NCI-H510A (cell line): ENCODE measurements around the gene KPNB1.

Experiments used
- DNase-seq: peaks from one replicate; lab custom pipeline; 2025; lab: John Stamatoyannopoulos, UW

KPNB1 gene

DNA sequence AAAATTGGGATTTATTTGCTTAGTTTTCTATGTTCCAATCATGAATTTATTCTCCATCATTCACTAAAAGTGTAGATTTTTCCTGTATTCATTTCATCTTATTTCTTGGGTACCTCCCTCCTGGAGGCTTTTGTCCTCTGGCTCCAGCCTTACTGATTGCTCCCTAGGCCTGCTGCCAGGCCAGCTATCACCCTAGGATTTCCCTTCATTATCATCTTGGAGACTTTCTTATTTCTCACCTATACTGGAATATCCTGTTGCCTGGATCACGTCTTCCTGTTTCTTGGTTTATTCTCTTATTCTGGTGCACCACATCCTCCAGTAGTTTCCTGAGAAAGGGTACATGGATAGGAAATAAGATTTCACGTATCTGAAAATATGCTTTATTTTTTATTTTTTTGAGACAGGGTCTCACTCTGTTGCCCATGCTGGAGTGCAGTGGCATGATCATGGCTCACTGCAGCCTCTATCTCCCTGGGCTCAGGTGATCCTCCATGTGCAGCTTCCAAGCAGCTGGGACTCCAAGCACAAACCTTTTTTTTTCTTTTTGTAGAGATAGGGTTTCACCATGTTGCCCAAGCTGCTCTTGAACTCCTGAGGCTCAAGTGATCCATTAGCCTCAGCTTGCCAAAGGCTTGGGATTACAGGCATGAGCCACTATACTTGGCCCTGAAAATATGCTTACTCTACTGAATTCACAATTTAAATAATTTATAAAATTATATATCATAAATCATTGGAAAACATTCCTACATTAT is 13.3 kb upstream of the KPNB1 start:
- DNase-seq = no peak

DNA sequence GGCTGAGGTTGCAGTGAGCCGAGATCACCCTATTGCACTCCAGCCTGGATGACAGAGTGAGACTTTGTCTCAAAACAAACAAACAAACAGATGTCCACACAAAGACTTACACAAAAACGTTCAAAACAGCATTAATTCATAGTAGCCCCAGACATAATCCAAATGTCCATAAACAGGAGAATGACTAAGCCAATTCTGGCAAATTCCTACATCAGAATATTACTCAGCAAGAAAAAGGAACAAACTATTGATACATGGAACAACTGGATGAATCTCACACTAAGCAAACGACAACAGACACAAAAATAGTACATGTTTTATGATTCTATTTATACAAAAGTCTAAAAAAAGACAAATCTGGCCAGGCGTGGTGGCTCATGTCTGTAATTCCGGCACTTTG is 10.8 kb upstream of the KPNB1 start:
- no peak for DNase-seq

DNA sequence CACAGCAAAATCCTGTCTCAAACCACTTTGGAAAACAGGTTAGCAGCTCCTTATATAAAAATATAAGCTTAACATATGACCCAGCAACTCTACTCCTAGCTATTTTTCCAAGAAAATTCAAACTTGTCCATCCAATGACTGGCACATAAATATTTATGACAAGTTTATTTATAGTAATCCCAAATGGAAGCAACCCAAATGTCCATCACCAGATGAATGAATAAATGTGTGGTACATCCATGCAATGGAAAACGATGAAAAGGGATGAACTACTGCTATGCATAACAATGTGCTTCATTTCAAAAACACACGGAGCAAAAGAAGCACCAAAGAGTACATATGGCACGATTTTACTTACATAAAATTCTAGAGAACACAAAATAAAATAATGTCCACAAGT is 9.6 kb upstream of the KPNB1 start:
- no peak for DNase-seq

DNA sequence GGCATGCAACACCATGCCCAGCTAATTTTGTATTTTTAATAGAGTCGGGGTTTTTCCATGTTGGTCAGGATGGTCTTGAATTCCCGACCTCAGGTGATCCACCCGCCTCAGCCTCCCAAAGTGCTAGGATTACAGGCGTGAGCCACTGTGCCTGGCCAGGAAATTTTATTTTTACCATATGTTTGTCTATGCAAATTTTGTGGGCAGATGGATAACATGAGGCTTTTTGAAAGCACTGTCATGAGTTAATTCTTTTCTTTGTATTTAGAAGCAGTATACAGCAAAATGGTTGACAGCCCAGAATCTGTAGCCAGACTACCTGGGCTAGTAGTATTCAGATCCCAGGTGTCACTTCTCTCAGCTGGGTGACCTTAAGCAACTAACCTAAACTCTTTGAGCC is 8.5 kb upstream of the KPNB1 start:
- no peak for DNase-seq

DNA sequence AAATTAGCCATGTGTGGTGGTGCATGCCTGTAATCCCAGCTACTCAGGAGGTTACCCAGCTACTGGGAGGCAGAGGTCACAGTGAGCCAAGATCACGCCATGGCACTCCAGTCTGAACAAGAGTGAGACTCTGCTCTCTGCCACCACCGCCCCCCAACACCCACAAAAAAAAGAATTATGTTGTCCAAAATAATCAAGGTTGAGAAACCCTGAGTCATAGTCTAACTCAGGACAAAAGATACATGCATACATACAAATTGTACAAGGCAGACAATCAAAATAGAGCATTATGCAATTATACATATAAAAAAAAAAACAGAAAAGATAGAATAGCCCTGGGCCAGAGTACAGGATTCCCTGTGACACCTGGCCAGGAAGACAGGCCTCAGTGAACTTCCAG is 6.6 kb upstream of the KPNB1 start:
- DNase-seq = no peak

DNA sequence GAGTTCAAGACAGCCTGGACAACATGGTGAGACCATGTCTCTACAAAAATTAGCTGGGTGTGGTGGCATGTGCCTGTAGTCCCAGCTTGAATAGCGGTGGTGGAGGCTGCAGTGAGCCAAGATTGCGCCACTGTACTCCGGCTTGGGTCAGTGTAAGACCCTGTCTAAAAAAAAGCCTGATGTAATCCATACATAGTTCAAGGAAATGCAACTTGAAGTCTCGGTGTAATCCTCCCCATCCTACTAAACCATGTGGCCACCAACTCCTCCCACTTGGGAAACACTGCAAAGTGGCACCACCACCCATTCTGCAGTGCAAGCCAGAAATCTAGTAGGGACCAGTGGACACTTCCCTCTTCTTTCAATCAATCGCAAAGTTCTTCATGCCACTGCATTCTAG is 5.4 kb upstream of the KPNB1 start:
- no peak for DNase-seq

DNA sequence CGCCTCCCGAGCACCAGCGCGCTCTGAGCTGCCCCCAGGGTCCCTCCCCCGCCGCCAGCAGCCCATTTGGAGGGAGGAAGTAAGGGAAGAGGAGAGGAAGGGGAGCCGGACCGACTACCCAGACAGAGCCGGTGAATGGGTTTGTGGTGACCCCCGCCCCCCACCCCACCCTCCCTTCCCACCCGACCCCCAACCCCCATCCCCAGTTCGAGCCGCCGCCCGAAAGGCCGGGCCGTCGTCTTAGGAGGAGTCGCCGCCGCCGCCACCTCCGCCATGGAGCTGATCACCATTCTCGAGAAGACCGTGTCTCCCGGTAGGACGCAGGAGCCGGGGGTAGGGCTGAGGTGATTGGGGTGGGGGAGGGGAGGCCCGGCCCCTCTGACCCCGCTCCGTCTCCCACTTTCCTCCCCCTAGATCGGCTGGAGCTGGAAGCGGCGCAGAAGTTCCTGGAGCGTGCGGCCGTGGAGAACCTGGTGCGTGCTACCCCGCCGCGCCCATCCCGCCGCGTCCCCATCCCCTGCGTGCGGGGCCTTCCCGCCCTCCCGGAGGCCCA is 329 bp downstream of the KPNB1 start:
- no peak for DNase-seq

DNA sequence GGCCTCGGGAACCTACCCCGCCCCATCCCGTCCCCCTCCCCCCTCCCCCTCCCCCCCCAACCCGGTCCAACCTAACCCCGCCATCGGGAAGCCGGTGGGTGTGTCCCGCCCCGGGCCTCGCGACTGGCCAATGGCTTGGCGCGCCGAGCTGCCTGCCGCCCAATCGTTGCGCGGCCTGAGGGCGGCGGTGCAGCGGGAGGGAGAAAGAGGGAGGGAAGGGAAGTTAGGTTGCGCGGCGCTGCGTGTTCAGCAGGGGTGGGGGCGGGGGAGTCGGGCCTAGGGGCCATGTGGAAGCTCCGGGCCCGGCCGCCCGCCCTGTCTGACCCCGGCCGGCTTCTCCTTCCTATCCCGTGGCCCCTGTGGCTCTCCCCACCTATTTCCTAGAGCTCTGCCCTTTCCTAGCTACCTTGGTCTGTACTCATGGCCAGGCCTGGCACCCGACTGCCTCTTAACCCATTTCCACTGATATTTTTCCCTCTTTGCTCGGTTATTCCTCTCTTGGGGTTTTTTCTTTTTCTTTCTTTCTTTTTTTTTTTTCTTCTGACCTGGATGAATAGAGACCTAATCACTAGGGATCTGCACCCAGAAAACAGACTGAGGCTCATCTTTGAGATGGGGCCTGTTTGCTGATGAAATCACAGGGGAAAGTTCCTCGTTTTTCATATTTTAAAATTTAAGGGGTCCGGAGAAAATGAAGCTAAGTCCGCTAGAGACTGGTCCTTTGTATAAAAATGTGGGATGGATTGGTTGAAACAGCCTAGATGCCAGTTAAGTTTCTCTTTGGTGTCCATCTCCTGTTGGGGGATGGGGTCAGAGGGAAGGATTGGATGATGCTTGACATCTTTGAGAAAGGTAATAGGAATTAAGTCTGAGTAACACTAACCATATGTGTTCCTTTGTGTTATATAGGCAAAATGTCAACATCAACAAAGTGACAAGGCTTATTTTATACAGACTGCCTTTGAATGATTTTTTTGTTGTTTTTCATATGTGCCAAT is 1.1 kb downstream of the KPNB1 start:
- DNase-seq = peak; percentile 99

DNA sequence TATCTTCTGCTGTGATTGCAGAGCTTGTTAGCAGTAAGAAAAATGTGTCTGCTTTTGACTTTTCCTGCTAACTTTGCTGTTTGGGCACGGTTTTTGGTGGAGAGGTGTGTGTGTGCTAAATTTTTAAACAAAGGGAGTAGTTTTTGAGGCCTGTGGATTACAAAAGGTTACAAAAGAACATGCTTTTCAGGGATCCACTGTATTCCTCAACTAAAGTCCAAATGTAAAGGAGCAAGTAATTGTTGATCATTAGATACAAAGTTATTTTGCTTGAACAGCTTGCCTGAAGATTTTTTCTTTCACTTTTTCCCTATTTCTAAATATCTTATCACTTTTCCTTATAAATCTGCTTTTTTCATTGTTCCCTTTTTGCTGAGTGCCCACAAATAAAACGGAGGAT is 2.0 kb downstream of the KPNB1 start:
- no peak for DNase-seq

DNA sequence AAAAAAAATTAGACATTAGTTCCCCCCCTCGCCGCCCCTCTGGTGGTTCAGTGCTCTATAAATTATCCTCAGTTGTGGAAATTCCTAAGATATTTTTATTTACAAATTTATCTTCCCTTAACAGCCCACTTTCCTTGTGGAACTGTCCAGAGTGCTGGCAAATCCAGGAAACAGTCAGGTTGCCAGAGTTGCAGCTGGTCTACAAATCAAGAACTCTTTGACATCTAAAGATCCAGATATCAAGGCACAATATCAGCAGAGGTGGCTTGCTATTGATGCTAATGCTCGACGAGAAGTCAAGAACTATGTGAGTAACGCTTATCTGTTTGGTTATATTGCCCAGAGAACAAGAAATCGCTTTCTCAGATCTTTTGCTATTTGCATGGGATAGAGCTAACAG is 2.9 kb downstream of the KPNB1 start:
- no peak for DNase-seq

DNA sequence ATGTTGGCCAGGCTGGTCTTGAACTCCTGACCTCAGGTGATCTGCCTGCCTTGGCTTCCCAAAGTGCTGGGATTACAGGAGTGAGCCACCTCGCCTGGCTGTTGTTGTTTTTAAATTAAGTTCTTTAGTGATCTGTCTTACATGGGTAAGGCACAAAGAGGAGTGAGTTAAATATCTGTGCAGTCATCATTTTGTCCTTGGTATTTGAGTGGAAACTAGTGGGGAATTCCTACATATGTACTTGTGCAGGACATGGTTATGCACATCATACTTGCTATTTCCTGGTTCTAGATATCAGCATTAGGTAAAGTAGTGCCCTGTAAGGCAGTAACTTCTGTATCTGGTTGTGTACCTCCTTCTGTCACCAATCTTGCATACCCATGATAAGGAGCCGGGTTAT is 3.7 kb downstream of the KPNB1 start:
- DNase-seq = no peak

DNA sequence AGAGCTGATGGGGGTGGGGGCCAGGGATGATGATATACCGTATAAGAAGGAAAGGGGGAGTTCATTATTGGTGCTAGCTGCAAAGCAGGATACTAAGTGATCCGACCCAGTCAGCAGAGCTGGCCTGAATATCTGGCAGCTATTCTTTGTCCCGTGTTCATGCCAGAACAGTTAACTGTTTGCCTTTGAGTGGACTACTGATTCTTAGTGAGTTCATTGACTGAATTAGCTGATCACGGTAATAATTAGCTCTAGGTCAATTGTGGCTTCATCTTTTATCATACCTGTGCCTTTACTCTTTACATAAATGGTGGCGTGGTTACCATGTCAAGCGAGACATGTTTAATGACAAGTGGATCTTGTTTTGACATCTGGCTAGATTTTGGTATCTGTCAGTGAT is 5.3 kb downstream of the KPNB1 start:
- no peak for DNase-seq

DNA sequence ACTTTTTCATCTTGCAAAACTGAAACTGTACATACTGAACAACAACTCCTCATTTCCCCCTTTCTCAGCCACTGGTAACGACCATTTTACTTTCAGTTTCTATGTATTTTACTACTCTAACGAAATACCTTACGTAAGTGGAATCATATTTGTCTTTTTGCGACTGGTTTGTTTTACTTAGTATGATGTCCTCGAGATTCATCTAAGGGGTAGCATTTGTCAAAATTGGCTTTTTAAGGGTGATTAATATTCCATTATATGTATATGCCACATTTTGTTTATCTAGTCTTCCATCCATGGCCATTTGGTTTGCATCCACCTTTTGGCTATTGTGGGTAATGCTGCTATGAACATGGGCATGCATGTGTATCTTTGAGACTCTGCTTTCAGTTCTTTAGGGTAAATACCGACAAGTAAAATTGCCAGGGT is 10.4 kb downstream of the KPNB1 start:
- no peak for DNase-seq

DNA sequence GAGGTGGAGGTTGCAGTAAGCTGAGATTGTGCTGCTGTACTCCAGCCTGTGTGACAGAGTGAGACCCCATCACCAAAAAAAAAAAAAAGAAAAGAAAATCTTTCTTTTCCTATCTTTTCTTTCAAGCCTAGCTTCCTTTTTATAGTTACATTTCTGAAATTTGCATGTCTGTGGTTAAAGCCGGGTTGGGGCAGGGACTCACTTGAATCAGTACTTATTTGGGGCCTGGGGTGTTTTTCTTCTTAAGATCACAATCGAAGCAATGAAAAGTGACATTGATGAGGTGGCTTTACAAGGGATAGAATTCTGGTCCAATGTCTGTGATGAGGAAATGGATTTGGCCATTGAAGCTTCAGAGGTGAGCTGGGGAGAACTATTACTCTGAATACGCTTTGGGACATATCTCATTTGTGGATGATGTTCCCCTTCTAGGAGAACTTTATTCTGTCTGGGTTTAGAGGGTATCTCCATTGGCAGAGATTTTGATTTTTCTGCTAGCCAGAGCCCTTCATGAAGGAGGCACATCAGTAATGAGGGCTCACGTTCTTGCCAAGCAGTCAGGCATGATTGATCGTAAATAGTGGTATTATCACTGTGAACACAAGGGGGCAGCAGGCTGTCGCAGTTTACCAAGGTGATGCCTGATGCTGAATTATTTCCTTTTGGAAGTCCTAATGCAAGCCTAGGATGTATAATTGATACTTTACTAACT is 14.3 kb downstream of the KPNB1 start:
- DNase-seq = peak; percentile 24

DNA sequence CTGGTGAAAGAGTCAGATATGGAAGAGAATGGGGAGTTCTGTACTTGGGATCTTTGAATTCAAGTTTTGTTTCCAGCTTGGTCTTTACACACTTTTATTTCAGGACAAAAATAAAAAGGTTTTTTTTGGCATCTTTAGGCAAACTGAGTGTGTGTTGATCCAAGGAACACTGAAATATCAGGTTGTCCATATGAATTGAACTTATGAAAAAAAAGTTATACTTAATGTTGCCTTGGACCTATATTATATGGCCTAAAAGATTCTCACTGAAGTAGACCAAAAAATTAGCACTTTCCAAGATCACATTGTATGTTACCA is 14.9 kb downstream of the KPNB1 start:
- no peak for DNase-seq

DNA sequence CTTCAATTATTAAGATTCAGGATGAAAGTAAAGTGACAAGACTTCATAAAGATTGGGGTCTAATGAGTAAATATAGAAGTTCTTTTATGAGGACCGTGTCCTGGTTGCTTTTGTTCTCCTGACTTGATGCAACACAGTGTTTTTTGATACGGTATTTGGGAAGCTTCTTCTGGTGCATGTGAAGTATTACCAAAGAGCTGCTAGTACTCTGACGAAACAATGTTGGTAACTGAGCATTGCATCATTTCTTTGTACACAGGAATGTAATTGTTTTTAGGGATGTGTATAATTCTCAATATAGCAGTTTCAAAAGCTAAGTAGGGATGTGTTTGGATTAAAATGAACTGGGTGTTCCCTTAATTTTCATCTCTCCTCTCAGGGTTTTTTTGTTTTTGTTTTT is 15.9 kb downstream of the KPNB1 start:
- no peak for DNase-seq

DNA sequence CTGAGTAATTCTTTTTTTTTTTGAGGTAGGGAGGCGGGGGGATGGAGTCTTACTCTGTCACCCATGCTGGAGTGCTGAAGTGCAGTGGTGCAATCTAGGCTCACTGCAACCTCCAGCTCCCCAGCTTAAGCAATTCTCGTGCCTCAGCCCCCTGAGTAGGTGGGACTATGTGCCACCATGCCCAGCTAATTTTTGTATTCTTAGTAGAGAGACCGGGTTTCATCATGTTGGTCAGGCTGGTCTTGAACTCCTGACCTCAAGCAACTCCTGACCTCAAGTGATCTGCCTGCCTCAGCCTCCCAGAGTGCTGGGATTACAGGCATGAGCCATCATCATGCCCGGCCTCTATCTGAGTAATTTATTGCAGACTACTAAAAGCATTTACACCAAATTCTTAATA is 19.4 kb downstream of the KPNB1 start:
- no peak for DNase-seq

DNA sequence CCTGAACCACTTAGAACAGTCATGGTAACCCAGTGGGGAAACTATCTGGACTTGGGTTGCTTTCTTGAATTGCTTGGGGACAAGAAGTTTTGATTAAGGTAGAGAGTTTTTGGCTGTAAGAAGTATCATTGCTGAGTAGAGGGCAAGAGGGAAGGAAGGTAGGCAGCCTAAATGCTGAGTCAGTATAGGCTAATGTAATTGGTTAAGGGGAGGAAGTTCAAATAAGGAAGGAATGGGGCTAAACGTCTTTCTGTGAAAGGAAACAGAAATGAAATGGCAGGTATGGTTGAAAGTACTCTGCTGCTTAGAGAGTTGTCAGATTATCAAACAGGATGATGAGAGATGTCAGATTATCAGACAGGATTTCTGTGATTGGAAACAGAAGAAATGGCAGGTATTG is 20.3 kb downstream of the KPNB1 start:
- DNase-seq = no peak

DNA sequence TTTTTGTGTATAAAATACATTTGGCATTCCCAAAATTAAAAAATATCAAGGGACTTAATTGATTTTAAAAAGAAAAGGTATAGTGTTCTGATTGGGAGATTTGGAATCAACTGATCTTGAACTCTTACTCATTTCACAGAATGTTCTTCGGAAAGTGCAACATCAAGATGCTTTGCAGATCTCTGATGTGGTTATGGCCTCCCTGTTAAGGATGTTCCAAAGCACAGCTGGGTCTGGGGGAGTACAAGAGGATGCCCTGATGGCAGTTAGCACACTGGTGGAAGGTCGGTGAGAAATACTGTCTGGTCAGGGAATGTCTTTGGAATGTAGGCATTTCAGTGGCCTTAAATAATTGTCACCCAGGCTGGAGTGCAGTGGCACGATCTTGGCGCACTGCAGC is 24.8 kb downstream of the KPNB1 start:
- no peak for DNase-seq

DNA sequence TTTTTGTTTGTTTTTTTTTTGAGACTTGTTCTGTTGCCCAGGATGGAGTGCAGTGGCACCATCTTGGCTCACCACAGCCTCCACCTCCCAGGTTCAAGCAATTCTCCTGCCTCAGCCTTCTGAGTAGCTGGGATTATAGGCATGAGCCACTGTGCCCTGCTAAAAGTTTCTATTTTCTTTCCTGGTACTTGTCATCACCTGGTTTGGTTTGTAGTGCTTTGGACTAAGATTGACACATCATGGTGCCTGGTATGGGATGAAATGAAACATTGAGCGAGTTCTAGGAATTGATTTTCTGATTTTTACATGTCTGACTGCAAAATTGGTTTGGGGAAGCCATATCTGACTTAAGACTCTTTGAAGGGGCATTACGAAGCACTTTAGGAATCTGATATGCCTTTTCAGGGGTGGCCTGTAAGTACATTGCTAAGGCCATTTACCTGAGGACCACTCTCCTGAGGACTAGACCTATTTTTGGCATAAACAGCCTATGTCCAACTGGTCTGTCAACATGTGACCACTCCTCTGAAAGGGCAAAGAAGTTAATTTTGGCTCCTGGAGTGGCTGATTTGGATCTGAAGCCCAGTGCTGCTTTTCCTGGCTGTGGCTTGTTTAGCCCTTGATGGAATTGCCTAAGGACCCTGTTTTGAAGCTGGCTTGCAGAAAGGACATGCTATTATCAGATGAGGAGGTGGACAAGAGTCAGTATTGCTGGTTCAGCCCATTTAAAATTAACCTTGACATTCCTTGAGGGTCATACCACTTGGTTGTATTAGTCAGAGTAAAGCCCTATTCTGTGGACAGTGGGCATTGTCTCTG is 25.9 kb downstream of the KPNB1 start:
- no peak for DNase-seq

DNA sequence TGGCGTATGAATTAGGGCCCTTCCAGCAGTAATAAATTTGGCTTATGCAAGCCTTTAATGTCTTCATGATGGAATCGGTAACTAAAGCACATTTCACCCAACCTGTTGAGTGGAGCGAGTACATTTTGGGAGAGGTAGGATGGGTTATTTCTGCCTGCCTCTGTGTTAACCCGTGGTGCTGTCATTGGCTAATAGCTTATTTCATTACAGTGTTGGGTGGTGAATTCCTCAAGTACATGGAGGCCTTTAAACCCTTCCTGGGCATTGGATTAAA is 26.4 kb downstream of the KPNB1 start:
- DNase-seq = no peak
